IPS-15b (cell line): ENCODE data around the gene RHBDD2.
A peak's percentile ranks its signal among the peaks of the same experiment; 100 is the strongest.

Source experiments
- H3K27me3 ChIP-seq: one replicate; pipeline ENCODE4 v1.6.1; 2013; ENCODE audit warnings: low read length; ENCODE audit not compliant: control insufficient read depth, insufficient read depth
- H3K36me3 ChIP-seq: one replicate; pipeline ENCODE4 v1.6.1; 2013; ENCODE audit warnings: low read length; ENCODE audit not compliant: control insufficient read depth, insufficient read depth
- H3K4me1 ChIP-seq: one replicate; pipeline ENCODE4 v1.6.1; 2013; ENCODE audit warnings: mild to moderate bottlenecking, low read length; ENCODE audit not compliant: control insufficient read depth, insufficient read depth
- H3K4me3 ChIP-seq: one replicate; pipeline ENCODE4 v1.5.1; 2013; ENCODE audit warnings: low read depth, low read length
- H3K9ac ChIP-seq: one replicate; pipeline ENCODE4 v1.6.1; 2013; ENCODE audit warnings: low read depth, mild to moderate bottlenecking, low read length
- H3K9me3 ChIP-seq: one replicate; pipeline ENCODE4 v1.6.1; 2013; ENCODE audit warnings: mild to moderate bottlenecking, low read length; ENCODE audit not compliant: control insufficient read depth, insufficient read depth

Gene RHBDD2

GRCh38 chr7:75915416-75916156, 36.8 kb downstream of the RHBDD2 start:
- H3K4me1 ChIP-seq = peaks cover 14% of the 10 kb centered on the region
- peak overlapping the region; percentile 74 for H3K9ac ChIP-seq
- H3K9me3 ChIP-seq = no peaks in the 10 kb centered on the region
- H3K36me3 ChIP-seq = no peaks in the 10 kb centered on the region
- no peaks in the 10 kb centered on the region for H3K27me3 ChIP-seq
- peak overlapping the region; percentile 90 for H3K4me3 ChIP-seq

- Histone ChIP-seq H3K27me3 (no peaks in the 10 kb centered on the region), H3K4me1 (peaks cover 14% of the 10 kb centered on the region), H3K9me3 (no peaks in the 10 kb centered on the region), H3K36me3 (no peaks in the 10 kb centered on the region), H3K9ac (peak overlapping the region; percentile 74), H3K4me3 (peak overlapping the region; percentile 90)
These were observed 37.4 kb downstream of the RHBDD2 start for GRCh38 chr7:75916259-75916658.

GRCh38 chr7:75916685-75917634, 38.1 kb downstream of the RHBDD2 start:
- Histone ChIP-seq H3K27me3 (no peaks in the 10 kb centered on the region), H3K4me3 (no peak overlapping the region), H3K4me1 (peaks cover 14% of the 10 kb centered on the region), H3K9ac (no peak overlapping the region), H3K9me3 (no peaks in the 10 kb centered on the region), H3K36me3 (no peaks in the 10 kb centered on the region)

GRCh38 chr7:75920431-75921161, 41.8 kb downstream of the RHBDD2 start:
- Histone ChIP-seq H3K4me3 (no peak overlapping the region), H3K9ac (no peak overlapping the region), H3K4me1 (peaks cover 11% of the 10 kb centered on the region), H3K36me3 (no peaks in the 10 kb centered on the region), H3K9me3 (no peaks in the 10 kb centered on the region), H3K27me3 (no peaks in the 10 kb centered on the region)

GRCh38 chr7:75921479-75921878, 42.6 kb downstream of the RHBDD2 start:
- Histone ChIP-seq H3K9me3 (no peaks in the 10 kb centered on the region), H3K36me3 (no peaks in the 10 kb centered on the region), H3K4me3 (no peak overlapping the region), H3K4me1 (peaks cover 6% of the 10 kb centered on the region), H3K27me3 (no peaks in the 10 kb centered on the region), H3K9ac (no peak overlapping the region)

GRCh38 chr7:75922966-75923603, 44.3 kb downstream of the RHBDD2 start:
- Histone ChIP-seq H3K36me3 (no peaks in the 10 kb centered on the region), H3K4me1 (peaks cover 3% of the 10 kb centered on the region), H3K27me3 (no peaks in the 10 kb centered on the region), H3K9ac (no peak overlapping the region), H3K4me3 (no peak overlapping the region), H3K9me3 (no peaks in the 10 kb centered on the region)

- Histone ChIP-seq H3K4me1 (no peaks in the 10 kb centered on the region), H3K27me3 (no peaks in the 10 kb centered on the region), H3K36me3 (no peaks in the 10 kb centered on the region), H3K9ac (no peak overlapping the region), H3K9me3 (no peaks in the 10 kb centered on the region), H3K4me3 (no peak overlapping the region)
These were observed 45.4 kb downstream of the RHBDD2 start for GRCh38 chr7:75924256-75924655.

GRCh38 chr7:75924889-75925288, 46.1 kb downstream of the RHBDD2 start:
- Histone ChIP-seq H3K9ac (no peak overlapping the region), H3K9me3 (no peaks in the 10 kb centered on the region), H3K4me3 (no peak overlapping the region), H3K4me1 (no peaks in the 10 kb centered on the region), H3K27me3 (no peaks in the 10 kb centered on the region), H3K36me3 (no peaks in the 10 kb centered on the region)

- no peaks in the 10 kb centered on the region for H3K9me3 ChIP-seq
- no peaks in the 10 kb centered on the region for H3K36me3 ChIP-seq
- H3K4me3 ChIP-seq = no peak overlapping the region
- H3K27me3 ChIP-seq = no peaks in the 10 kb centered on the region
- H3K9ac ChIP-seq = no peak overlapping the region
- H3K4me1 ChIP-seq = no peaks in the 10 kb centered on the region
These were observed 47.0 kb downstream of the RHBDD2 start for GRCh38 chr7:75925717-75926435.

- H3K4me3 ChIP-seq = no peak overlapping the region
- H3K9ac ChIP-seq = no peak overlapping the region
- no peaks in the 10 kb centered on the region for H3K36me3 ChIP-seq
- H3K4me1 ChIP-seq = no peaks in the 10 kb centered on the region
- no peaks in the 10 kb centered on the region for H3K27me3 ChIP-seq
- H3K9me3 ChIP-seq = no peaks in the 10 kb centered on the region
These were observed 49.7 kb downstream of the RHBDD2 start for GRCh38 chr7:75928568-75928914.

- H3K27me3 ChIP-seq = no peaks in the 10 kb centered on the region
- H3K9me3 ChIP-seq = no peaks in the 10 kb centered on the region
- no peak overlapping the region for H3K9ac ChIP-seq
- H3K4me3 ChIP-seq = no peak overlapping the region
- H3K36me3 ChIP-seq = no peaks in the 10 kb centered on the region
- H3K4me1 ChIP-seq = no peaks in the 10 kb centered on the region
These were observed 52.8 kb downstream of the RHBDD2 start for GRCh38 chr7:75931680-75932079.
